GM19463 (cell line): ENCODE results near the gene UBE2D1.
A peak's percentile ranks its signal among the peaks of the same experiment; 100 is the strongest.
"Not testable (repeated sequence)": the region's sequence is repeated elsewhere in the genome, so short reads cannot be mapped to it uniquely, and the experiment has no call there.

Source experiments
- ATAC-seq: cut with Tn5 transposase; IDR thresholded peaks from one replicate; pipeline ENCODE4 v1.9.1; 2021; ENCODE audit warnings: mild to moderate bottlenecking, moderate library complexity; ENCODE audit not compliant: unreplicated experiment

The UBE2D1 gene

GRCh38 chr10:58373442-58373827, 38.6 kb downstream of the UBE2D1 start:
- ATAC-seq, result peak; percentile 19

- ATAC-seq, result no peak
Observed at GRCh38 chr10:58382489-58382995, 47.7 kb downstream of the UBE2D1 start.

DNA sequence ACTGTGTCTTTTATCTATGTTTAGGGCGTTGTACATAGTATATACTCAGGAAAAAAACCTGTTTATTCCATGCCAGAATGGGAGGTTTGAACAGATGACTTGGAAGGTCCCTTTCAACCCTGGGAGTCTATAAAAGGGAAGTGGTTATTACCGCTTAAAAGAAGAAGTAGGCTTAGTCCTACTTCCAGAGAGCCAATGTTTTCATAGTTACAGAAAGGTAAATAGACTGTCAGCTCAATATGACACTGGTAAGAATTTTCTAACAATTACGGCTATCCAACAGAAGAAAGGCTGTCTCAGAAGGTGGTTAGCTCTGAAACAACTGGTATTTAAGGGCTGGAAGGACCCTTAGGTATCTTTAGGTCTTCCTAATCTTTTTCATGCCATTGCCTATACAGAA, 49.3 kb downstream of the UBE2D1 start:
- peak; percentile 34 for ATAC-seq

DNA sequence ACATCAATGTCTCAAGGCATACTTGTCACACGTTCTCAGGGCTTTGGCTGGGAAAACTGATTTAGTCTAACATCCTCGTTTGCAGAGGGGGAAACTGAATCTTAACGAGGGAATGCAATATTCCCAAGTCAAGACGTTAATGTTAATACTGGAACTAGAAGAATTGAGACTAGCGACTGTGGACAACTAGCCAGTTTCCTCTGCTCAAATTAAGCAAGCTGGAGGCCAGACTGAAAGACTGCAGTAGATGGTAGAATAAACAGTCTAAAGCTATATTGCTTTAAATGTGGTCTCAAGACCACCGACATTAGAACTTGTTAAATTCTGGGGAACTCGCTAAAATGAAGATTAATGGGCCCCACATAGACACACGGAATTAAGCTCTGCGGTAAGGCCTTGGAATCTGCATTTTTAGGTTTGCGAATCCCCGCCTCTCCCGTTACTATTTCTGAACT, 49.8 kb downstream of the UBE2D1 start:
- ATAC-seq, result peak; percentile 0

- ATAC-seq, result peak; percentile 86
Observed at GRCh38 chr10:58384999-58385783, 50.4 kb downstream of the UBE2D1 start, which contains the start of gene TFAM. Gene TFAM (plus strand): TSS chr10:58385410. CDS start chr10:58385548, 138 bp downstream.

- peak; percentile 5 for ATAC-seq
Observed at GRCh38 chr10:58385784-58386112, 50.9 kb downstream of the UBE2D1 start.

DNA sequence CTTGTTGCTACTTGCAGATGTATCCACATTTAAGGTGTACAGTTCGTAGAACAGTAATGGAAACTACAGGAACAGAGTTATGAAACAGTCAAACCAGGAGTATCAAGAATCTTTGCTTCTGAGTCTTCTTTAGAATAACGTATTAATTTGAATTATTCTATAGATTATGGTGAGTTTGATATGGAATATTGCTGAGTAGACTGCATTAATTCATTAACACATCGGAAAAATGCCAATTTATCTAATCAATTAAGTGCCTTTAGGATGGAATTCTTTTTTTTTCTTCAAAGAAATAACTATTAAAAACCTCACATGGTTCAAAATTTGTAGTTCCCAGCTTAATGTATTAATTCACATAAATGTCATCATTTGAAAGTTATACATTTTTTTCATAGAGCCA, 54.2 kb downstream of the UBE2D1 start:
- no peak for ATAC-seq

- no peak for ATAC-seq
Observed at GRCh38 chr10:58393317-58393716, 58.5 kb downstream of the UBE2D1 start.

- no peak for ATAC-seq
Observed at GRCh38 chr10:58394471-58394870, 59.7 kb downstream of the UBE2D1 start.

DNA sequence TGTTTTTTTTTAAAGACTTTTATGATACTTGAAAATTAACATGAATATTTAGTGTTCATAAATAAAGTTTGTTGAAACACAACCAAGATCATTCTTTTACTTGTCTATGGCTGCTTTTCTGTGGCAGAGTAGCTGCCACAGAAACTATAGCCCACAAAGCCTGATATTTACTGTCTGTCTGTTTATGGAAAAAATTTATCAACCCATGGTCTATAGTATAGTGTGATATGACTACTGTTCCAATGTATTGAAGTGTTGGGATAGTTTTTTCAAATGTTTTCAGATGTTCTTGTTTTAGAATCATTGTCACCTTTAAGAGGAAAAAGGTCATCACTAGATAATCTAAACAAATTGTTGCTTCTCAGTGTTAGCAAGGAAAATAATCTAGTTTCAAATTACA, 61.3 kb downstream of the UBE2D1 start:
- ATAC-seq, result no peak

DNA sequence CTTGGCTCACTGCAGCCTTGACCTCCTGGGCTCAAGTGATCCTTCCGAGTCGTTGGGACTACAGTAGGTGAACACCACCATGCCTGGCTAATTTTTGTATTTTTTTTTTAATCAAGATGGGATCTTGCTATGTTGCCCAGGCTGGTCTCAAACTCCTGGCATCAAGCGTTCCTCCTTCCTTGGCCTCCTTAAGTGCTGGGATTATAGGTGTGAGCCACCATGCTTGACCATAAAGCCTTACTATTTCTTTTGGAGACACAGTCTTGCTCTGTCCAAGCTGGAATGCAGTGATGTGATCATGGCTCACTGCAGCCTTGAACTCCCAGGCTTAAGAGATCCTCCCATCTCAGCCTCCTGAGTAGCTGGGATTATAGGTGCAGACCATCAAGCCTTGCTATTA, 63.0 kb downstream of the UBE2D1 start:
- no peak for ATAC-seq

DNA sequence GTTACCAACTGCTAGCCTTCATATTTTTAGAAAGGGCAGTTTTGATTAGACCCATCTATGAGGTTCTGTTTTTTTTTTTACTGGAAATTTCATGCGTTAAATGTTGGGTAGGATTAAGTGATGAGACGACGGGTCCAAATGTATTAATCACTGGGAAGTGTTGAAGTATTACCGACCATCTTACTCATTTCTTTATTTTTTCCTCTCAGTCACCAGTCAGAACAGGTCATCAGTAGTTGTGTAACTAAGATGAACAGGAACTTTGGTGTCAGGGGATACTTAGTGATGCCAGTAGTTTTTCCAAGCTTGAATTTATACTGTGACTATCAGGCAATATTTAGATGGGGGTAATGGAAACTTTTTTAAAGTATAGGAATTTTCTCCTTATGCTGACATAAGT, 64.6 kb downstream of the UBE2D1 start:
- ATAC-seq, result no peak

DNA sequence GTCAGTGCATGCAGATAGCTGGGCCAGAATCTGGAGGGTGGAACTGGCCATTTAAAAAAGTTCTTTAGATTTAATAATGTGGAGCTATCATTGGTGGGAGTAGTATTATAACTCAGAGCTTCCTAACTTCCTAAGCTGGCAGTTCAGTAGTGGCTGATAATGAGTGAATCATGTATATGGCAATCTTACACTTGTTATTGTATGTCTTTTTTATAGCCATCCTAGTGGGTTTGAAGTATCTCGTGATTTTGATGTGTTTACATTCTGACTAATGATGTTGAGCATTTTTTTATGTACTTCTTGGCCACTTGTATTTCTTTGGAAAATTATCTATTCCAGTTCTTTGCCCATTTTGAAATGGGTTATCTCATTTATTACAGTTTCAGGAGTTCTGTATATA, 65.8 kb downstream of the UBE2D1 start:
- no peak for ATAC-seq

GRCh38 chr10:58404001-58404400, 69.2 kb downstream of the UBE2D1 start:
- ATAC-seq, result no peak

DNA sequence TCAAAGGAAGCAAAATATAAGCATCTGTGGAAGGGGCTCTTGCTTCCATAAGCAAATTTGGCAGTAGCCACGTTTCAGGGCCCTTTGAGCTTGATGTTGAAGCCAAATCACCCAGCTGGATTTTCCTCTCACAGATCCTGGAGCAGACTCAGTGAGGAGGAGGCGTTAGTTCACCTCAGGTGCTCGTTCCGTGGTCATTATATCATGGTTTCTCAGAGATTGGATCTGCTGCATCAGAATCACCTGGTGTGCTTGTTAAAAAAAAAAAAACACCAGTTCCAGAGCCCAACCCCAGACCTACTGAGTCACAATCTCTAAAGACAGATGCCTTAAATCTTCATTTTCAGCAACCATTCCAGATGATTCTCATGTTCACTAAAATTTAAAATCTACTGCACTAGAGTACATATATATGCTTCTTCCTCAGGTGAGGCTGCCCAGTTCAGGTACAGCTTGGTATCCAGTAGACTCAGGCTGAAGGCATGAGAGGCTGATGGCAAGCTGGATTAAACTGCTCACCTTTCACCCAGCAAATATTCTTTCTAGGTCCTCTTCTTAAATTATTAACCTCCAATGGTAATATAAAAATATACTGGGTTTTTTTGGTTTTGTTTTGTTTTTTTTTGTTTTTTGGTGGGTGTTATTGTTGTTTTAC, 75.3 kb downstream of the UBE2D1 start:
- ATAC-seq, result no peak

- ATAC-seq, result no peak
Observed at GRCh38 chr10:58412502-58412961, 77.7 kb downstream of the UBE2D1 start.

- ATAC-seq, result no peak
Observed at GRCh38 chr10:58414270-58415041, 79.7 kb downstream of the UBE2D1 start.

DNA sequence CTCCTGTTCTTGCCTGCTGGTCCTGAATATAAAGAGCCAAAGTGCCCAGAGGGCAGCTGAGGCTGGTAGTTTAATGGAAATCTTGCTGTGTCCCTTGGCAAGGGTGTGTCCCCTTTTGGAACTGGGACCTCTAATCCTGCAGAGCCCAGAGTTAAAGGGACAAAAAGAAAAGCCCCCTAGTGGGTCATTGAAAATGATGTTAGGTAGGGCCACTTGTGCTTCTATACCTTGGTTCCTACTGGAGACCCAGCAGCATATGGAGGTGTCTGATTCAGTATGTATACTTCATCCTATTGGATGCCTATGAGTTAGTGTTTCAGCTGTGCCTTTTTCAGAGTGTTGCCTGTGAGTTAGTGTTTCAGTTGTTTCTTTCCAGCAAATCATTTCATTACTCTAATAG, 81.0 kb downstream of the UBE2D1 start:
- no peak for ATAC-seq

- ATAC-seq, result not testable (repeated sequence)
Observed at GRCh38 chr10:58417902-58418301, 83.1 kb downstream of the UBE2D1 start.
